Colonic mucosa (tissue), 4 donors: Measurements from ENCODE around the gene SDS. TPM values are rescaled to one million over a fixed set of nuclear protein-coding genes. Genes with fewer than 3 reads are reported as not detected.

Experiments
- DNase-seq: peaks from one replicate; pipeline ENCODE4 v3.0.0-alpha.2; 2020
- H3K27ac ChIP-seq: fragments of 200-600 bp; one replicate; pipeline ENCODE4 v1.8.0; 2021
- H3K27me3 ChIP-seq: fragments of 200-600 bp; one replicate; pipeline ENCODE4 v1.8.0; 2021
- H3K36me3 ChIP-seq: fragments of 200-600 bp; one replicate; pipeline ENCODE4 v1.8.0; 2021
- H3K4me1 ChIP-seq: fragments of 200-600 bp; one replicate; pipeline ENCODE4 v1.8.0; 2021; ENCODE audit warnings: mild to moderate bottlenecking
- H3K4me3 ChIP-seq: fragments of 200-600 bp; one replicate; pipeline ENCODE4 v1.8.0; 2021
- H3K9ac ChIP-seq, 2 donors: one replicate each; pipeline ENCODE4 v1.7.0; 2013; ENCODE audit warnings: control low read depth in 2 of 2, low read depth in 2 of 2, low read length in 2 of 2
- H3K9me3 ChIP-seq: fragments of 200-600 bp; one replicate; pipeline ENCODE4 v1.8.0; 2021
- intact Hi-C: fragments of 100-400 bp; cut with DNase I; formaldehyde crosslinking; loops from one replicate; pipeline ENCODE4 v1.14.1; 2022
- total RNA-seq, 2 donors: library from RNA; stranded (reverse); fragmentation: NEBNext Ultra II Directional in 1 of 2; extraction: Animal tissue kit (Norgen Biotek cat#: 25700) in 1 of 2; gene quantifications; one replicate each; pipeline ENCODE4 v1.2.1, GENCODE V29; 2021
- TF ChIP-seq, protein P1 (sequence below): fragments of 200-600 bp; IDR thresholded peaks from one replicate; pipeline ENCODE4 v1.8.0; 2022; ENCODE audit warnings: antibody characterized with exemption, mild to moderate bottlenecking
- donor health status: healthy.
- donor health status: DM: no; HTN: no; CAD: no.
- donor health status: DM: no; HTN: no; CAD: no.

Gene SDS
- total RNA-seq, 2 donors from 2014 or later = 1.0 to 4.4 TPM

DNA sequence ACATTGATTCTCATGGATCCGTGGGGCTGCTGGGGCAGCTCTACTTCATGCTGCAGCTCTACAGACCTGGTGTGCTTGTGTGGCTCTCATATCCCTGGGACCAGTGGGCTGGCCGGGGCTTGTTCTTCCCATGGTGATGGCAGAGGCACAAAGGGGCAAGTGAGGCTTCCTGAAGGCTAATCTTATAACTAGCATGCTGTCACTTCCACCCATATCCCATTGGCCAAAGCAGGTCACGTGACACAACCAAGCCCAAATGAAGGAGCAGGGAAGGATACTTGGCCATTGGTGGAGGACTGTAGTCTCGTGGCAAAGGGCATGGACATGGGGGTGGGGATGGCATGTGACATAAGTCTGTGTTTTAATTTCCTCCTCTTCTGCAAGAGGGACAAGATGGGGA, 35.4 kb downstream of the SDS start:
- intact Hi-C loops = no loop called here

DNA sequence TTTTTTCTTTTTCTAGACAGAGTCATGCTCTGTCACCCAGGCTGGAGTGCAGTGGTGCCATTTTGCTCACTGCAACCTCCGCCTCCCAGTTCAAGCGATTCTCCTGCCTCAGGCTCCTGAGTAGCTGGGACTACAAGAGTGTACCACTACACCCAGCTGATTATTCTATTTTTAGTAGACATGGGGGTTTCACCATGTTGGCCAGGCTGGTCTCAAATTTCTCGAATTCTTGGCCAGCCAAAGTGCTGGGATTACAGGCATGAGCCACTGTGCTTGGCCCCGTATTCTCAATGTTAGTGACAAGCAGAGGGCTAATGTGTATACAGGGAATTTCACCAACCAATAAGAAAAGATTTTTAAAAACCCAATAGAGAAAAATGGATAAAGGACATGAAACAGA, 36.9 kb downstream of the SDS start:
- intact Hi-C loops = no loop called here
- Histone ChIP-seq H3K36me3 (no peaks in the 10 kb centered on the region), H3K4me1 (no peaks in the 10 kb centered on the region), H3K9me3 (no peaks in the 10 kb centered on the region), H3K27me3 (no peaks in the 10 kb centered on the region), H3K27ac (no peak overlapping the region), H3K9ac (no peak overlapping the region), H3K4me3 (no peak overlapping the region)
- no peak for DNase-seq
- TF ChIP-seq, protein P1, sequence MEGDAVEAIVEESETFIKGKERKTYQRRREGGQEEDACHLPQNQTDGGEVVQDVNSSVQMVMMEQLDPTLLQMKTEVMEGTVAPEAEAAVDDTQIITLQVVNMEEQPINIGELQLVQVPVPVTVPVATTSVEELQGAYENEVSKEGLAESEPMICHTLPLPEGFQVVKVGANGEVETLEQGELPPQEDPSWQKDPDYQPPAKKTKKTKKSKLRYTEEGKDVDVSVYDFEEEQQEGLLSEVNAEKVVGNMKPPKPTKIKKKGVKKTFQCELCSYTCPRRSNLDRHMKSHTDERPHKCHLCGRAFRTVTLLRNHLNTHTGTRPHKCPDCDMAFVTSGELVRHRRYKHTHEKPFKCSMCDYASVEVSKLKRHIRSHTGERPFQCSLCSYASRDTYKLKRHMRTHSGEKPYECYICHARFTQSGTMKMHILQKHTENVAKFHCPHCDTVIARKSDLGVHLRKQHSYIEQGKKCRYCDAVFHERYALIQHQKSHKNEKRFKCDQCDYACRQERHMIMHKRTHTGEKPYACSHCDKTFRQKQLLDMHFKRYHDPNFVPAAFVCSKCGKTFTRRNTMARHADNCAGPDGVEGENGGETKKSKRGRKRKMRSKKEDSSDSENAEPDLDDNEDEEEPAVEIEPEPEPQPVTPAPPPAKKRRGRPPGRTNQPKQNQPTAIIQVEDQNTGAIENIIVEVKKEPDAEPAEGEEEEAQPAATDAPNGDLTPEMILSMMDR = no peak

More for the DNA sequence above, 35.4 kb downstream of the SDS start:
- Histone ChIP-seq H3K4me3 (no peak overlapping the region), H3K27ac (no peak overlapping the region), H3K4me1 (no peaks in the 10 kb centered on the region), H3K36me3 (no peaks in the 10 kb centered on the region), H3K9me3 (no peaks in the 10 kb centered on the region), H3K9ac (no peak overlapping the region), H3K27me3 (no peaks in the 10 kb centered on the region)
- TF ChIP-seq, protein P1 = no peak
- DNase-seq = no peak

DNA sequence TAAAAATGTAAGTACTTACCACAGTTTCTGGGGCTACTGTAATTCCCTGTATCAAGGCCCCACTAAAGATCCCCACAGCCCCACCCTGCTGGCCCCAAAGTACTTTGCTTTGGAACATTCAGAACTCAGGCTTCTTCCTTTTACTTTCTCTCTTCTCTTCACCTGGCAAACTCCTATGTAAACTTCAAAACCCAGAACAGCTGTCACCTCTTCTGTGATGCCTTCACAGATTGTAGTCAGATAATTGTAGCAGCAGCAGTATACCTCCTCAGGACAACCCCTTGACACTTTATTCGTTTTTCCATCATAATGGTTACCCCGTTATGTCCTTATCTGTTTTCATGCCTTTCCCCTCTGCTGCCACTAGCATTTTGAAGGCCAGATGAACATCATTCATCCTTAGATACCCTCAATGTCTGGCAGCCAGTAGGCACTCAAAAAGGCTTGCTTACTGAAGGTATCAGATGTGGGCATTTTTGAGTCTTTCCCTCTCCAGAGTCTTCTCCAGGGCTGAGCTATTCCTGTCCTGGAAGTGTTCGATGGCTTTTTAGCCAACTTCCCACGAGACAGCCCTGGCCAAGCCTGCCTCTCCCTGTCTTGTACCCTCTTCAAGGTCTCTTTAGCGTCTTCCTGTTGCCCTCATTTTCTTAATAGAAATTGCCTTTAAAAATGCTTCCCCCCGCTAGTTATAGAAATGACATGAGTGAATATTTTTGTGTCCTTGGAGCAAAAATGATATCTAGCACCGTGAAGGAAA, 37.9 kb downstream of the SDS start:
- no peaks in the 10 kb centered on the region for H3K9me3 ChIP-seq
- H3K4me1 ChIP-seq = no peaks in the 10 kb centered on the region
- H3K27me3 ChIP-seq = no peaks in the 10 kb centered on the region
- no peak overlapping the region for H3K9ac ChIP-seq
- H3K4me3 ChIP-seq = no peak overlapping the region
- intact Hi-C loops = no loop called here
- no peaks in the 10 kb centered on the region for H3K36me3 ChIP-seq
- no peak overlapping the region for H3K27ac ChIP-seq
- no peak for DNase-seq
- TF ChIP-seq, protein P1 = no peak

DNA sequence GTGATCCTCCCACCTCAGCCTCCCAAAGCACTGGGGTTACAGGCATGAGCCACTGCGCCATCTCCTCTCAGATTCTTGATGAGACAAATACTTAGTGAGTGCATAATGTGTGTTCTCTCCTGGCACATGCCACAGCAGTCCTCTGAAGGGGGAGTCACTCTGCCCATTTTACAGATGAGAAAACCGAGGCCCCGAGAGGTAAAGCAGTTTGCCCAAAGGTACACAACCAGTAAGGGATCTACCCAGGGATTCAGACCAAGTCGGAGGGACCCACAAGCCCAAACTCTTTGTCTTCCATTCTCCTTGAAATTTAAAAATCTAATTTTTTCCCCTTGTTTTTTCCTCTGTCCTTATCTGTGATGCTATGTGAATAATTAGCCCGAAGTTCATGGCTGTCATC, 39.0 kb downstream of the SDS start:
- no peaks in the 10 kb centered on the region for H3K4me1 ChIP-seq
- intact Hi-C loops = no loop called here
- no peak for DNase-seq
- H3K9me3 ChIP-seq = no peaks in the 10 kb centered on the region
- TF ChIP-seq, protein P1 = no peak
- H3K4me3 ChIP-seq = no peak overlapping the region
- no peaks in the 10 kb centered on the region for H3K27me3 ChIP-seq
- no peaks in the 10 kb centered on the region for H3K36me3 ChIP-seq
- H3K9ac ChIP-seq = no peak overlapping the region
- H3K27ac ChIP-seq = no peak overlapping the region

DNA sequence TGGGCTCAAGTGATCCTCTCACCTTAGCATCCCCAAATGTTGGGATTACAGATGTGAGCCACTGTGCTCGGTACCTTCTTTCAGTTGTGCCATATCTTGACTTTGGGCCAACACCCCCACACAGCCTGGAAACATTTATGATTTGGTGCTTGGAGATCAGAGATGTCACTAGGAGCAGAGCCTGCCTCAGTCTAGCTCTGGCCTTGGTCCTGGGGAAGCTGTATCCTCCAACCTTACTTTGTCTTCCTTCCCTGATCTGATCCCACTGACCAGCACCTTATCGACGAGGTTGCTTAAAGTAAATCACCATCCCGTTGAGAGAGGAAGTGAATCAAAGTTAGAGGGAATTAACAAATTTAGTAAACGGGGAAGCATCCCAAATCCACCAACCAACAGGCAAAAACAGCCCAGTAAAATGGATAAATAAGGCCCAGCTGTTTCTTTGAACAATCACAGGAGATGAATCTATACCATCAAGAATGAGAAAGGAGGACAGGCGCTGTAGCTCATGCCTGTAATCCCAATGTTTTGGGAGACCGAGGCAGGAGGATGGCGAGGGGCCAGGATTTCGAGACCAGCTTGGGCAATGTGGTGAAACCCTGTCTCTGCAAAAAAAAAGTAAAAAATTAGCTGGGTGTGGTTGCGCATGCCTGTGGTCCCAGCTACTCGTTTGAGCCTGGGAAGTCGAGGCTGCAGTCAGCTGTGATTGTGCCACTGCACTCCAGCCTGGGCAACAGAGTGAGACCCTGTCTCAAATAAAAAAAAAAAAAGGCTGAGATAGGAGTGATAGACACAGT, 41.9 kb downstream of the SDS start:
- DNase-seq = no peak
- intact Hi-C loops = no loop called here
- H3K4me3 ChIP-seq = no peak overlapping the region
- TF ChIP-seq, protein P1 = no peak
- H3K9ac ChIP-seq = no peak overlapping the region
- no peak overlapping the region for H3K27ac ChIP-seq
- H3K36me3 ChIP-seq = no peaks in the 10 kb centered on the region
- H3K9me3 ChIP-seq = no peaks in the 10 kb centered on the region
- H3K27me3 ChIP-seq = no peaks in the 10 kb centered on the region
- no peaks in the 10 kb centered on the region for H3K4me1 ChIP-seq
